ENCODE data around the gene PRDM11. TPM values are rescaled to one million over a fixed set of nuclear protein-coding genes. Genes with fewer than 3 reads are reported as not detected.

Gene PRDM11
- total and polyA plus RNA-seq, 4 experiments from 2014 or later: 0.30 to 8.5 (median 4.4) TPM

DNA sequence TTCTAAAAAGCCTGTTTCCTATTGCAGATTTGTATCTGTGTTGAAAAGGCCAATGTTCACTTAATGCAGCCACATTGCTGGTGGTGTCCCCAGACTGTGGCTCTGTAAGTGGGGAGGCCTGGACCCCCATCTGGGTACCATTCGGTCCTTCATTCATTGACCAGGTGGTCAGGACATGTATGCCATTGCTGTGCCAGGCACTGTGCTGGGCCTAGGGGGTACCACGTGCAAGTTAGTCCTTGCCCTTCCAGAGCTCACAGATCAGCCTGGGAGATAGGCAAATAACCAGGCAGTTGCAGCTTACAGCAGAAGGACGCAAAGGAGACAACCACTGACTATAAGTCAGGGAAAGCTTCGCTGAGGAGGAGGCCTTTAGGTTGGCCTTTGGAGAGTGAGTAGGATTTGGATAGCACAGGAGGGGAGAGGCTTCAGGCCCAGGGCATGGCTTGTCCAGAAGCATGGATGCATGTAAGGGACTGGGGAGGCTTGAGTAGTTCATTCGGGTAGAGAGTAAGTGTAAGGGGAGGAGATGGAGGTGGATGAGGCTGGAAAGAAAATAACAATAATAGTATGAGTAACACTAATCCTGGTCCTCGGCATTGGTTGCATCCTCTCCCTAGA lies 5.0 kb downstream of the PRDM11 start:
- Mint-ChIP-seq H3K27ac (no peak overlapping the region), H3K9me3 (no peaks in the 10 kb centered on the region), H3K27me3 (no peaks in the 10 kb centered on the region), H3K36me3 (peaks cover 7 to 10% of the 10 kb centered on the region in 2 donors), H3K4me1 (peaks cover 25 to 43% (median 34%) of the 10 kb centered on the region in 4 donors), H3K4me3 (no peak overlapping the region)
- H3K27ac ChIP-seq (ENCODE audit: low read depth, low read length): no peak overlapping the region
- no peak for DNase-seq
- H3K9me3 ChIP-seq (ENCODE audit: control insufficient read depth in 1 of 2, low read length in 2 of 2): no peaks in the 10 kb centered on the region
- intact Hi-C loops (cut with micrococcal nuclease): no loop called here
- H3K4me3 ChIP-seq (ENCODE audit: low read length in 2 of 2): no peak overlapping the region
- POLR2A ChIA-PET (ENCODE audit: partially characterized antibody): no interaction called here
- CTCF ChIA-PET (ENCODE audit: partially characterized antibody): no interaction called here
- no peaks in the 10 kb centered on the region for H3K36me3 ChIP-seq (ENCODE audit: insufficient read depth, low read length)
- no peaks in the 10 kb centered on the region for H3K27me3 ChIP-seq (ENCODE audit: insufficient read depth, low read length)
- peaks cover 13% of the 10 kb centered on the region for H3K4me1 ChIP-seq (ENCODE audit: insufficient read depth, low read length)

DNA sequence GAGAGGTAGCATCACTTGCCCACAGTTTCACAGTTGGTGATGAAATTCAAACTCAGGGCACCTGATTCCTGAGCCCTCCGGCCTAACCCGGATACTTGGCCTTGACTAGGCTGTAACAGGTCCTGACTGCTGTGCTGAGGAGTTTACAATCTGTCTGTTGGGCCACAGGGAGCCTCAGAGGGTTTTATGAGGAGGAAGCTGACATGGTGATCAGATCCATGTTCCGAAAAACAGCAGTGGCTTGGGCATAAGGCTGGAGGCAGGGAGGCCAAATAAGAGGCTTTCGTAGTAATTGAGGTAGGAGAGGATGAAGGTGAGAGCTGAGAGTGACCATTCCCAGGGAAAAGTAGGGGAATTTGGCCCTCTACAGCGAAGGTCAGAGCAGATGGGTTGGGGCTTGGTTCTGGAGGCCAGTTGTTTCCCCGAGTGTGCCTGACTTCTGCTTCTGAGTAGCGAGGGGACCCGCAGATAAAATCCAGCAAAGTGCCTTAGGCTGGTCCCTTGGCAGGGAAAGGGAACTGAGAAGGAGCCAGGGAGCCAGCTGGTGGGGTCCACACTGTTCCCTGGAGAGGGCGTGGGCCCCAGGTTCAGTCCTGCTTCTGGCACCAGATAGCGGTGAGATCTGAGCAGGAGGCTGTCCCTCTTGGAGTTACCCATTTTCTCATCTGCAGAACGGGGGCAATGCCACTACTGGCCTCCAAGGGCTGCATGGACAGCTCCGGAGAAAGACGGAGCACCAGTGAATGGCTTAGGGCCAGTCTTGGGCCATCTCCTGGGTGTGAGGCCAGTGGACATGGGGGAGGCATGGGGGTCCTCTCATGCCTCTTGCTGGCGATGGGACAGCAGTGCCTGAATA lies 6.5 kb downstream of the PRDM11 start:
- intact Hi-C loops (cut with micrococcal nuclease): no loop called here
- no peak overlapping the region for H3K27ac Mint-ChIP-seq
- no peaks in the 10 kb centered on the region for H3K36me3 ChIP-seq (ENCODE audit: insufficient read depth, low read length)
- H3K9me3 ChIP-seq (ENCODE audit: control insufficient read depth in 1 of 2, low read length in 2 of 2): no peaks in the 10 kb centered on the region
- H3K36me3 Mint-ChIP-seq: peaks cover 2 to 15% of the 10 kb centered on the region in 2 donors
- DNase-seq: no peak
- H3K4me3 ChIP-seq (ENCODE audit: low read length in 2 of 2): no peak overlapping the region
- POLR2A ChIA-PET (ENCODE audit: partially characterized antibody): no interaction called here
- no peaks in the 10 kb centered on the region for H3K27me3 Mint-ChIP-seq
- H3K4me1 Mint-ChIP-seq: peaks cover 23 to 40% (median 34%) of the 10 kb centered on the region in 4 donors
- H3K9me3 Mint-ChIP-seq: no peaks in the 10 kb centered on the region
- H3K4me1 ChIP-seq (ENCODE audit: insufficient read depth, low read length): peaks cover 6% of the 10 kb centered on the region
- no peak overlapping the region for H3K27ac ChIP-seq (ENCODE audit: low read depth, low read length)
- no peaks in the 10 kb centered on the region for H3K27me3 ChIP-seq (ENCODE audit: insufficient read depth, low read length)
- CTCF ChIA-PET (ENCODE audit: partially characterized antibody): no interaction called here
- H3K4me3 Mint-ChIP-seq: no peak overlapping the region

DNA sequence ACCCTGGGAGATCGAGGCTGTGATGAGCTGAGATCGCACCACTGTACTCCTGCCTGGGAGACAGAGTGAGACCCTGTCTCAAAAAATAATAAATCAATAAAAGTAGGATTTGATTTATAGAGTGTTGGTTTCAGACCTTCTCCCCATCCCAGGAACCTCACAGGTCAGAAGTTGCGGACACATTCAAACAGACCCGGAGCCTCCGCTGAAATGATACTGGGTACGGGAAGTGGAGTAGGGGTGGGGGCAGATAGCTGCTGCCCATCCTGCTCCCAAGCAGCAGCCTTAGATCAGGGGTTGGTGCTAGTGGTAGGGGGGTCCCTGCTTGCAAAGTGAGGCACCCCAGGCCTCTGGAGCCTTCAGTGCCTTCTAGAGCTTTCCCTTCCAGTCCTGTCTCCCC lies 7.8 kb downstream of the PRDM11 start:
- Histone ChIP-seq H3K36me3 (ENCODE audit: insufficient read depth, low read length) (no peaks in the 10 kb centered on the region), H3K4me1 (ENCODE audit: insufficient read depth, low read length) (no peaks in the 10 kb centered on the region), H3K4me3 (ENCODE audit: low read length in 2 of 2) (no peak overlapping the region), H3K9me3 (ENCODE audit: control insufficient read depth in 1 of 2, low read length in 2 of 2) (no peaks in the 10 kb centered on the region), H3K27ac (ENCODE audit: low read depth, low read length) (no peak overlapping the region), H3K27me3 (ENCODE audit: insufficient read depth, low read length) (no peaks in the 10 kb centered on the region)
- Mint-ChIP-seq H3K4me1 (peaks cover 16 to 30% (median 24%) of the 10 kb centered on the region in 4 donors), H3K27me3 (no peaks in the 10 kb centered on the region), H3K4me3 (no peak overlapping the region), H3K36me3 (peaks cover 2 to 15% of the 10 kb centered on the region in 2 donors), H3K9me3 (no peaks in the 10 kb centered on the region), H3K27ac (no peak overlapping the region)
- no peak for DNase-seq
- ChIA-PET POLR2A (ENCODE audit: partially characterized antibody) (no interaction called here), CTCF (ENCODE audit: partially characterized antibody) (interaction anchor here (0.8 kb wide), 1 partner anchor 179 kb away, joined by 3 read pairs; no protein-coding TSS in a partner anchor)
- intact Hi-C loops (cut with micrococcal nuclease): no loop called here

DNA sequence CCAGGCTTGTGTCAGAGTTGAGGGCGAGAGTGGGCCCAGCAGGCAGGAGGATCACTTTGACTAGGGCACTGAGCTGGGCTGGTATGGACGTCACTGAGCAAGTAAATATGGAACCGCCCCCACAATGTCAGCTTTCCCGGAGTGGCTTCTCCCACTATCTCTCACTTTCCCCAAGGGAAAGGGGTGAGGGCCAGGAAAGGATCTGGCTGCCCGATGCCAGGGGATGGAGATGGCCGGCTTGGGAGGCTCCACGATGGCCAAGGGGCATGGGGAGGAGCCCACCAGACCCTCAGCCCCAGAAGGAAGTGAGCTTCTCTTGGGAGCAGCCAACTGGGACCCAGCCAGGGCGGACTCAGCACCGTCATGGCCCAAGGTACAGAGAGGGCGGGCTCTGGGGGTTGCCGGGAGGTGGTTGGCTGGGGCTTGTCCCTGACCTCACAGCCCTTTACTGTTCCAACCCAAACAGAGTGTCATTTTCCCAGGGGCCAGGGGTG lies 8.7 kb downstream of the PRDM11 start:
- ChIA-PET POLR2A (ENCODE audit: partially characterized antibody) (no interaction called here), CTCF (ENCODE audit: partially characterized antibody) (no interaction called here)
- intact Hi-C loops (cut with micrococcal nuclease): no loop called here
- Mint-ChIP-seq H3K27me3 (no peaks in the 10 kb centered on the region), H3K36me3 (peaks cover 2 to 15% of the 10 kb centered on the region in 2 donors), H3K4me1 (peaks cover 14 to 27% (median 23%) of the 10 kb centered on the region in 4 donors), H3K27ac (no peak overlapping the region), H3K4me3 (no peak overlapping the region), H3K9me3 (no peaks in the 10 kb centered on the region)
- no peaks in the 10 kb centered on the region for H3K4me1 ChIP-seq (ENCODE audit: insufficient read depth, low read length)
- no peaks in the 10 kb centered on the region for H3K36me3 ChIP-seq (ENCODE audit: insufficient read depth, low read length)
- no peaks in the 10 kb centered on the region for H3K9me3 ChIP-seq (ENCODE audit: control insufficient read depth in 1 of 2, low read length in 2 of 2)
- no peak overlapping the region for H3K4me3 ChIP-seq (ENCODE audit: low read length in 2 of 2)
- no peaks in the 10 kb centered on the region for H3K27me3 ChIP-seq (ENCODE audit: insufficient read depth, low read length)
- H3K27ac ChIP-seq (ENCODE audit: low read depth, low read length): no peak overlapping the region
- no peak for DNase-seq

DNA sequence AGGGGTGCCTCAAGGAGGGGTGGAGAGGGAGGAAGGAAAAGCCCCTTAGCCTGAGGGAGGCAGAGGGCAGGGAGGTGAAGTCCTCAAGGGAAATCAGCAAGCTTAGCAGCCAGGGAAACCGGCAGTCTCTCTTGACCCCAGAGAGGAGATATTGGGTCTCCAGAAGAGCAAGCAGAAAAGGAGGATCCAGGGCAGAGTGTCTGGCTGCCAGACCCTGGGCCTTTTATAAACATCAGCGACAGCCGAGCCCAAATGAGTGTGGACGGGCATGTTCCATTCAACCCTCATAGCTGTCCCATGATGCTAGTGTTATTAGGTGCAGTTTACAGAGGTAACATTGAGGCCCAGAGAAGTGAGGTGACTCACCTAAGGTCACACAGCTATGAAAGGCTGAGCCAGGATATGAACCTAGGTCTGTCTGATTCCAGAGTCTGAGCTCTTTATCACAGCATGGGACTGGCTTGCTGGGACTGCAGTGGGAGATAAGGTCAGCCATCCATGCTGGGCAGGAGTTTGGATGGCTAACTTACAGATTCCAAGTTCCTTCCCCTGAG lies 9.3 kb downstream of the PRDM11 start:
- Histone ChIP-seq H3K4me1 (ENCODE audit: insufficient read depth, low read length) (no peaks in the 10 kb centered on the region), H3K27ac (ENCODE audit: low read depth, low read length) (no peak overlapping the region), H3K27me3 (ENCODE audit: insufficient read depth, low read length) (no peaks in the 10 kb centered on the region), H3K4me3 (ENCODE audit: low read length in 2 of 2) (no peak overlapping the region), H3K9me3 (ENCODE audit: control insufficient read depth in 1 of 2, low read length in 2 of 2) (no peaks in the 10 kb centered on the region), H3K36me3 (ENCODE audit: insufficient read depth, low read length) (no peaks in the 10 kb centered on the region)
- intact Hi-C loops (cut with micrococcal nuclease): no loop called here
- Mint-ChIP-seq H3K4me1 (peaks cover 10 to 25% (median 18%) of the 10 kb centered on the region in 4 donors), H3K36me3 (peaks cover 2 to 12% of the 10 kb centered on the region in 2 donors), H3K9me3 (no peaks in the 10 kb centered on the region), H3K27ac (no peak overlapping the region), H3K4me3 (no peak overlapping the region), H3K27me3 (no peaks in the 10 kb centered on the region)
- DNase-seq: no peak
- ChIA-PET CTCF (ENCODE audit: partially characterized antibody) (no interaction called here), POLR2A (ENCODE audit: partially characterized antibody) (no interaction called here)

DNA sequence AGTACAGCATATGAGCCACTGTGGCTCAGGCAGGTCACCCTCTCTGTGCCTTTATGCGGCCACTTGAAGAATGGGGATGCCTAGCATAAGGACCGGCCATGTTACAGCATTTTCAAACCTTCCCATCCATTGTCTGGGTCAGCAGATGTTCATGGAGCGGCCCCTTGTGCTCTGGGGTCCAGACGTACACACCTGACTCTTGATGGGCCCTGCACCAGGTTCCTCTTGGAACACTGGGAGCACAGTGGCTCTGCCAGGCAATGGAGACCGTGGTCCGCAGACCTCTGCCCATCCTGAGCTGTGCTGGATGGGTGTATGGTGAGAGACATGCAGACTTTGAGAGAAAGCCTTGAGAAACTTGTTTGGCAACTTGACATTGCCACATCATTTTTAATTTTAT lies 9.8 kb downstream of the PRDM11 start:
- Histone ChIP-seq H3K9me3 (ENCODE audit: control insufficient read depth in 1 of 2, low read length in 2 of 2) (no peaks in the 10 kb centered on the region), H3K27ac (ENCODE audit: low read depth, low read length) (no peak overlapping the region), H3K4me1 (ENCODE audit: insufficient read depth, low read length) (no peaks in the 10 kb centered on the region), H3K4me3 (ENCODE audit: low read length in 2 of 2) (no peak overlapping the region), H3K36me3 (ENCODE audit: insufficient read depth, low read length) (no peaks in the 10 kb centered on the region), H3K27me3 (ENCODE audit: insufficient read depth, low read length) (no peaks in the 10 kb centered on the region)
- intact Hi-C loops (cut with micrococcal nuclease): no loop called here
- POLR2A ChIA-PET (ENCODE audit: partially characterized antibody): no interaction called here
- DNase-seq: no peak
- Mint-ChIP-seq H3K4me1 (peaks cover 9 to 23% (median 17%) of the 10 kb centered on the region in 4 donors), H3K36me3 (peaks cover 2 to 11% of the 10 kb centered on the region in 2 donors), H3K9me3 (no peaks in the 10 kb centered on the region), H3K4me3 (no peak overlapping the region), H3K27me3 (no peaks in the 10 kb centered on the region), H3K27ac (no peak overlapping the region)
- CTCF ChIA-PET (ENCODE audit: partially characterized antibody): no interaction called here

DNA sequence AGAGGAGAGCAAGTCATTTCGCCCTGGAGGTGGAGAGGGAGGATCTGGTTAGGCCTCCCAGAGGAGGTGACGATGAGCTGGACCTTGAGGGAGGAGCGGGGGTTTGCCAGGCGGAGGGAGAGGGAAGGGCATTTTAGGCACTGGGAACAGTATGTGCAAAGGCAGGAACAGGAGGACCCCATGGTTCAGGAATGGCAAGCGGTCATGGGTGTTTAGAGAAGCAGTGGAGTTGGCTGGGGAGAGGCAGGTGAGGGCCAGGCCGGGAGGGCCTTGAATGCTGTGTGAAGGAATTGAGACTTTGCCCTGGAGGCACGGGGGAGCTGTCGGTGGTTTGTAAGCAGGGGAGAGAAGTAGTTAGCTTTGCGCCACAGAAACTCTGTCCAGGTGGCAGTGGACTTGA lies 10.3 kb downstream of the PRDM11 start:
- Histone ChIP-seq H3K36me3 (ENCODE audit: insufficient read depth, low read length) (no peaks in the 10 kb centered on the region), H3K4me3 (ENCODE audit: low read length in 2 of 2) (no peak overlapping the region), H3K27ac (ENCODE audit: low read depth, low read length) (no peak overlapping the region), H3K9me3 (ENCODE audit: control insufficient read depth in 1 of 2, low read length in 2 of 2) (no peaks in the 10 kb centered on the region), H3K4me1 (ENCODE audit: insufficient read depth, low read length) (no peaks in the 10 kb centered on the region), H3K27me3 (ENCODE audit: insufficient read depth, low read length) (no peaks in the 10 kb centered on the region)
- H3K27me3 Mint-ChIP-seq: no peaks in the 10 kb centered on the region
- no peaks in the 10 kb centered on the region for H3K9me3 Mint-ChIP-seq
- DNase-seq: no peak
- peaks cover 0 to 11% of the 10 kb centered on the region in 2 donors for H3K36me3 Mint-ChIP-seq
- H3K4me3 Mint-ChIP-seq: no peak overlapping the region
- H3K27ac Mint-ChIP-seq: peak overlapping the region in 1 of 7 donors; percentile 71
- ChIA-PET CTCF (ENCODE audit: partially characterized antibody) (no interaction called here), POLR2A (ENCODE audit: partially characterized antibody) (no interaction called here)
- intact Hi-C loops (cut with micrococcal nuclease): no loop called here
- H3K4me1 Mint-ChIP-seq: peaks cover 6 to 23% (median 18%) of the 10 kb centered on the region in 4 donors

Measured in CD4-positive, alpha-beta memory T cell (primary cell).